BJ (cell line): ENCODE results near the gene GTF2H4. TPM values are rescaled to one million over a fixed set of nuclear protein-coding genes. Genes with fewer than 3 reads are reported as not detected.

Experiments used
- CTCF ChIA-PET: fragments of 350-600 bp; formaldehyde crosslinking; extraction: SDS; loops from one replicate; lab custom pipeline; 2021; ENCODE audit warnings: antibody characterized with exemption, inconsistent platforms; lab: Yijun Ruan, JAX
- POLR2A ChIA-PET: fragments of 300-600 bp; sonication (Branson Sonifier 250); formaldehyde crosslinking; extraction: SDS; loops from one replicate; lab custom pipeline; 2021; ENCODE audit warnings: antibody characterized with exemption; lab: Charles Lee
- DNase-seq: peaks from one replicate; pipeline ENCODE4 v3.0.0-alpha.2; 2011; ENCODE audit warnings: low read depth
- H3K27me3 ChIP-seq: 2 replicates; pipeline ENCODE4 v1.6.0; 2011; ENCODE audit warnings: low read length; ENCODE audit not compliant: control insufficient read depth, insufficient read depth
- H3K36me3 ChIP-seq: 2 replicates; pipeline ENCODE4 v1.5.1; 2011; ENCODE audit warnings: low read length; ENCODE audit not compliant: control insufficient read depth, insufficient read depth
- H3K4me3 ChIP-seq: 2 replicates; pipeline ENCODE4 v1.5.1; 2011; ENCODE audit warnings: low read depth, mild to moderate bottlenecking, control low read depth, low read length
- CTCF ChIP-seq: IDR thresholded peaks from 2 replicates; pipeline ENCODE4 v1.5.1; 2011; ENCODE audit warnings: low read depth, mild to moderate bottlenecking, control low read depth, inconsistent platforms, low read length, moderate library complexity; ENCODE audit not compliant: insufficient read depth
- polyA plus RNA-seq: library from polyadenylated mRNA; depleted of rRNA; stranded (reverse); fragments of >200 nt; gene quantifications from 2 replicates; pipeline ENCODE4 v1.2.3, GENCODE V29; 2011

GTF2H4 gene
- polyA plus RNA-seq, 1 experiment = 28.2 TPM

GRCh38 chr6:30881392-30882203 is 26.4 kb upstream of the GTF2H4 start:
- DNase-seq = no peak
- Histone ChIP-seq H3K4me3 (no peak overlapping the region), H3K36me3 (no peaks in the 10 kb centered on the region), H3K27me3 (no peaks in the 10 kb centered on the region)
- POLR2A ChIA-PET = interaction anchor here (0.6 to 1.6 kb wide), 4 partner anchors 24 to 266 kb away, joined by 3 to 13 read pairs (median 6); no protein-coding TSS in a partner anchor
- no peak for TF ChIP-seq CTCF
- CTCF ChIA-PET = interaction anchor here (0.8 to 12.0 kb wide), 10 partner anchors 9 to 203 kb away, joined by 3 to 274 read pairs (median 4); partner anchors contain the start of gene VARS2

- Histone ChIP-seq H3K4me3 (no peak overlapping the region), H3K36me3 (no peaks in the 10 kb centered on the region), H3K27me3 (no peaks in the 10 kb centered on the region)
- TF ChIP-seq CTCF = no peak
- DNase-seq = no peak
- CTCF ChIA-PET = interaction anchor here (0.8 to 12.0 kb wide), 9 partner anchors 25 to 205 kb away, joined by 3 to 274 read pairs (median 5); partner anchors contain the start of gene VARS2
- POLR2A ChIA-PET = interaction anchor here (0.6 to 1.6 kb wide), 5 partner anchors 25 to 266 kb away, joined by 3 to 13 read pairs (median 5); partner anchors contain the start of gene GTF2H4
Measured at GRCh38 chr6:30882204-30882758, 25.7 kb upstream of the GTF2H4 start.

- ChIA-PET POLR2A (interaction anchor here (0.6 to 1.6 kb wide), 5 partner anchors 25 to 267 kb away, joined by 3 to 13 read pairs (median 5); partner anchors contain the start of gene GTF2H4), CTCF (interaction anchor here (0.6 to 12.0 kb wide), 9 partner anchors 31 to 204 kb away, joined by 3 to 274 read pairs (median 4); partner anchors contain the start of gene VARS2)
- no peak for TF ChIP-seq CTCF
- no peak for DNase-seq
- no peaks in the 10 kb centered on the region for H3K27me3 ChIP-seq
- no peak overlapping the region for H3K4me3 ChIP-seq
- H3K36me3 ChIP-seq = no peaks in the 10 kb centered on the region
Measured at GRCh38 chr6:30882759-30883684, 25.0 kb upstream of the GTF2H4 start.

- no peaks in the 10 kb centered on the region; the same call in 1 of the 2 replicates for H3K36me3 ChIP-seq
- ChIA-PET POLR2A (interaction anchor here (0.7 kb wide), 1 partner anchor 657 kb away, joined by 6 read pairs; no protein-coding TSS in a partner anchor), CTCF (interaction anchor here (1.1 to 12.0 kb wide), 7 partner anchors 16 to 196 kb away, joined by 3 to 274 read pairs (median 6); partner anchors contain the start of gene VARS2)
Measured at GRCh38 chr6:30883685-30884520, 24.1 kb upstream of the GTF2H4 start, which contains the start of gene DDR1. Gene DDR1, plus strand, starts transcription at chr6:30884519. Its CDS starts 4,211 bp downstream, at chr6:30888730.

More at GRCh38 chr6:30883685-30884520, 24.1 kb upstream of the GTF2H4 start, which contains the start of gene DDR1:
- Histone ChIP-seq H3K4me3 (peak within 1 kb of the TSS; percentile 60), H3K27me3 (no peaks in the 10 kb centered on the region)
- TF ChIP-seq CTCF = no peak
- no peak for DNase-seq
